Pons (tissue), 1 donor: ENCODE measurements around the gene ELL.
A peak's percentile ranks its signal among the peaks of the same experiment; 100 is the strongest.
"Not testable (repeated sequence)": the region's sequence is repeated elsewhere in the genome, so short reads cannot be mapped to it uniquely, and the experiment has no call there.

ENCODE experiments used
- DNase-seq: peaks from one replicate; pipeline ENCODE4 v3.0.0-alpha.2; 2016; ENCODE audit warnings: low spot score

ELL gene

GRCh38 chr19:18421371-18421959 is 100.4 kb downstream of the ELL start:
- no peak for DNase-seq

GRCh38 chr19:18420930-18421329 is 100.9 kb downstream of the ELL start:
- no peak for DNase-seq

- DNase-seq = no peak
Measured at GRCh38 chr19:18419699-18420460, 102.0 kb downstream of the ELL start.

DNA sequence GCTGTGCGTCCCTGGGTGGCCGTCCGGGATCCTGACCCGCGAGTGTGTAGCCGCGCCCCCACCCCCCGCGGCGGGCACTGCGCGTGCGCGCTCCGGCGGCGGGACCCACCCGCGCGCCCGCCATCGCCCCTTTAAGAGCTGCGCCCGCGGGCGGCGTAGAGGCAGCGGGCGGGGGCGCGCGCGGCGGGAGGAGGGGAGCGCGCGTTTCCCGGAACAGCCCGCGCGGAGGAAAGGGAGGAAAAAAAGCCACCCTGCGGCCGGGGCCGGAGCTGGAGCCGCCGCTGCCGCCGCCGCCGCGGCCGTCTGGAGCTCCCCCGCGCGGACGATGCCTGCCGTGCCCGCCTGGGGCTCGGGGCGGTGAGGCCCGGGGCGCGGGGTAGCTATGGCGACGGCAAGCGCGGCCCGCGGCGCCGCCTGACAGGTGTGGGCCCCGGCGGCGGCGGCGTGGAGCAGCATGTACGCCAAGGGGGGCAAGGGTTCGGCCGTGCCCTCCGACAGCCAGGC is 102.6 kb downstream of the ELL start, which contains the start of gene SSBP4:
TSS of gene SSBP4 (plus strand) at position 204 of the 504 bp plus-strand sequence. CDS start at position 455, 251 bp downstream.
- DNase-seq = no peak

- DNase-seq = no peak
Measured at GRCh38 chr19:18418483-18419194, 103.2 kb downstream of the ELL start.

DNA sequence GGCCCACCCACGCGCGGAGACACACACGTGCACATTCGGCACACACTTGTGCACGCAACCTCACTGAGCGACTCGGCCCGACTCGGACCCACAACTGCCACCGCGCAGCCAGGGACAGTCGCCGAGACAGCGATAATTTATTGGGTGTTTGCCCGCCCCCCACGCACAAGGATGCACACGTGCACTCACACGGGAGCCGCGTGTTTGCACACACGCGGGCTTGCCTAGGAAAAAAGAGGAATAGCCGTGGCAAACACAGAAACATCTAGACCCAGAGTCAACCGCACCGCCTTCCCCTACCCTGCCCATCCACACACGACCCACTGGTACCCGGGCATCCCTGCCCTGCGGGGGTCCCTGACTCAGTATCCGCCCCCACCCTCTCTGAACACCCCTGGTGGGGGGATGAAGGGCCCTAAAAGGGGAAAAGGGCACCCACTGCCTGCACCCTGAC is 103.8 kb downstream of the ELL start:
- DNase-seq = no peak

GRCh38 chr19:18417250-18418028 is 104.4 kb downstream of the ELL start:
- DNase-seq = no peak

GRCh38 chr19:18416778-18417249 is 105.1 kb downstream of the ELL start:
- no peak for DNase-seq

- DNase-seq = peak; percentile 64
Measured at GRCh38 chr19:18415178-18415867, 106.5 kb downstream of the ELL start.

GRCh38 chr19:18414504-18415177 is 107.2 kb downstream of the ELL start:
- no peak for DNase-seq

DNA sequence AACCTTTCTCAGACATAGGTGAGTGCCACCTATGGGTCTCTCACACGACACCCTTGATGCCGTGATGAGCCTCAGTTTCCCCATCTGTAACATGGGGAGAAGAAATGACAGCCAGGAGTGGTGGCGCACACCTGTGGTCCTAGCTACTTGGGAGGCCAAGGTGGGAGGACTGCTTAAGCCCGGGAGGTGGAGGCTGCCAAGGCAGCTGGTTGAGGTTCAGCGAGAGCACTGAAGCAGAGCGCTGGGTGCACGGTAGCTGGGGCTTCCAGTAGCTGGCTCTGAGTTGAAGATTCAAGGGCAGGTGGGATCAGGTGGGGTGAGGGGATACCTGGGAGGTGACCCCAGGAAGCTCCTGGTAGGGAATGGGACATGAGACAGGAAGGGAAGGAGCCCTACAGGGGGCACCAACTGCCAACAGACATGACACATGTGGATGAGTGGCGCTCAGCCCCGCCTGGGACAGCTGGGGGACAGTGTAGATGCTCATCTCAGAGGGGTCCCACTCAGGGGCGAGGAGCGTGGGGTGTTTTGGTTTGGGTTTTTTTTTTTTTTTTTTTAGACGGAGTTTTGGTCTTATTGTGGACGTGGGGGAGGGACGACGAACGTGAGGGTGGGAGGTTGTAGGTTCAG is 109.1 kb downstream of the ELL start:
- DNase-seq = no peak

GRCh38 chr19:18408053-18408476 is 113.8 kb downstream of the ELL start:
- DNase-seq = no peak

DNA sequence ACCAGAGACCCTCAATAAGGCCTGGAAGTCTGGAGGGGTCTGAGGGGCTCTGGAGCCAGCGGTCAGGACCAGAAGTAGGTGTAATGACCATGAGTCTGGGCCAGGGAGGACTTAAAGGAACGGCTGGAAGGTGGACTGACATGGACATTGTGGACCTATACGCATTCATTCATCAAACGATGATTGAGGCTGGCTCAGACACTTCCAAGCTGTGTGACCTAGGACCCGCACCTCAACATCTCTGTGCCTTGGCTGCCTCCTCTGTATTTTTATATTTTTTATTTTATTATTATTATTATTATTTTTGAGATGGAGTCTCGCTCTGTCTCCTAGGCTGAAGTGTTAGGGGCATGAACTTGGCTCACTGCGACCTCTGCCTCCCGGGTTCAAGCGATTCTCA is 115.1 kb downstream of the ELL start:
- no peak for DNase-seq

- not testable (repeated sequence) for DNase-seq
Measured at GRCh38 chr19:18405754-18406153, 116.1 kb downstream of the ELL start.

- not testable (repeated sequence) for DNase-seq
Measured at GRCh38 chr19:18402455-18403248, 119.2 kb downstream of the ELL start.

DNA sequence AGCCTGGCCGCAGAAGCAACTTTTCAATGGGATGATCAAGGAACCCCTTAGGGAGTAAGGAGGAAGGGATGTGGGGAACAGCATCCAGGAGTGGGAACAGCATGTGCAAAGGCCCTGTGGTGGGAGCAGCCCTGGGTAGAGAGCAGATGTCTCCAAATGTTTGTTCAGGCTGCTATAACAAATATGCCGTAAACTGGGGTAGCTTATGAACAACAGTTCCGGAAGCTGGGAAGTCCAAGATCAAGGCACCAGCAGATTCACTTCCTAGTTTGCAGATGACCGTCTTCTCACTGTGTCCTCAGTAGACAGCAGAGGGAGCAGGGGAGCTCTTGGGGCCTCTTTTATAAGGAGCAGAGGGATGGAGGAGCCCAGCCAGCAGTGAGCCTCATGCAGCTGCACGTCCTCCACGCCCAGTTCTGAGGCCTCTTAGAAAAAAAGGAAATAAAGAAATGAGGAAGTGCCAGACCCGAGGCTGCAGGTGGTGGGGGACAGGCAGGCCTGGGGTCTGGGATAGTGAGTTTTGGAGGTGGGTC is 120.2 kb downstream of the ELL start:
- DNase-seq = peak; percentile 74

DNA sequence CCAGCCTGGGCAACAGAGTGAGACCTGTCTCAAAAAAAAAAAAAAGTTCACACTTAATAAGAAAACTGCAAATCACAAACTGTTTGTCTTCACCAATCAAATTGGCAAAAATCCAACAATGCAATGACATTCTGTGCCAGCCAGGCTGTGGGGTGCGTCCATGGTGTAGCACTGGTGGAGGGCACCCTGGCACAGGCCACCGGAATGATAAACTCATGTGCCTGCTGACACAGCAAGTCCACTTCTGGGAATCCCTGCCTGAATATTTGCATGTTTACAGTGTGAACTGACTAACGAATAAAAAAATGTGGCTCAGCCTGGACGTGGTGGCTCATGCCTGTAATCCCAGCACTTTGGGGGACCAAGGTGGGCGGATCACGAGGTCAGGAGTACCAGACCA is 122.9 kb downstream of the ELL start:
- DNase-seq = no peak

GRCh38 chr19:18397242-18398202 is 124.3 kb downstream of the ELL start, which contains the start of gene LRRC25:
Gene LRRC25, minus strand, starts transcription at chr19:18397622. Its CDS starts 659 bp downstream, at chr19:18396963.
- peak; percentile 60 for DNase-seq
